AG08395 (cell line): ENCODE measurements around the gene KCNIP4.

Experiments used
- DNase-seq: peaks from one replicate; pipeline ENCODE4 v3.0.0; 2012; ENCODE audit warnings: mixed read lengths, low spot score

Gene KCNIP4

DNA sequence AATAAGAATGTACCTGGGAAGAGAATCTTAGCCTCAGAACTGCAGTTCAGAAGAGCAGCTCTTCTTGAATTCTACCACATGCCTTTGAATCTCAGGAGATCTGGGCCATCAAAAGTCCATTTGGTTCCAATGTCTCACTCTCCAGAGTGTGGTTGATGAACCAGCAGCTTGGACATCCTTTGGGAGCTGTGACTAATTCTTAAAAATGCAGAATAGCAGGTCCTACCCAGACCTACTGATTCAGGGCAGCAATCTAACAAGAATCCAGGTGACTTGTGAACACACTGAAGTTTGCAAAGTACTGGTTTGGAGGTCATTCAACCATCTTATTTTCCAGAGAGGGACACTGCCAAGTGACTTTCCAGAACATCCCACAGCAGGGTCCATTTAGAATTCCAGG lies 1003.6 kb downstream of the KCNIP4 start:
- DNase-seq = no peak

GRCh38 chr4:20944451-20944850 lies 1004.1 kb downstream of the KCNIP4 start:
- DNase-seq = no peak

DNA sequence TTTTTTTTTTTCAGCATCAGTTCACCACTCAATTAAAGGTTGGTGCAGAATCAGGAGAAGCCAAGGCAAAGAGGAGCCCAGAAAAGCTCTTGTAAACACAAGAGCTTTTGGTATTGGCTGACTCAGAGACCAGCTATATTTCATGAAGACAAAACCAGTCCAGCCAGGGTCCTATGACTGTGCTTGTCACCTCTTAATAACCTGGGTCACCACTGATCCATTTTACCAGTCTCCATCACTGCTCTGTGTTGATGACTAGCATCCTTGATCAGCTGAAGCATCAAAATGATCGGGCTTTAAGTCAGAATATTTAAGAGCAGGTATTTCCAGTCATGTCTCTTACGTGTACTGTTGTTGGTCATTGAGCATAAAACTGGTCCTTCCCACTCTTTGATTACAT lies 1010.4 kb downstream of the KCNIP4 start:
- DNase-seq = no peak

- DNase-seq = no peak
Measured at GRCh38 chr4:20926529-20926928, 1022.0 kb downstream of the KCNIP4 start.

GRCh38 chr4:20925176-20925575 lies 1023.4 kb downstream of the KCNIP4 start:
- DNase-seq = no peak

- DNase-seq = no peak
Measured at GRCh38 chr4:20922962-20923361, 1025.6 kb downstream of the KCNIP4 start.

GRCh38 chr4:20916106-20916505 lies 1032.5 kb downstream of the KCNIP4 start:
- no peak for DNase-seq

DNA sequence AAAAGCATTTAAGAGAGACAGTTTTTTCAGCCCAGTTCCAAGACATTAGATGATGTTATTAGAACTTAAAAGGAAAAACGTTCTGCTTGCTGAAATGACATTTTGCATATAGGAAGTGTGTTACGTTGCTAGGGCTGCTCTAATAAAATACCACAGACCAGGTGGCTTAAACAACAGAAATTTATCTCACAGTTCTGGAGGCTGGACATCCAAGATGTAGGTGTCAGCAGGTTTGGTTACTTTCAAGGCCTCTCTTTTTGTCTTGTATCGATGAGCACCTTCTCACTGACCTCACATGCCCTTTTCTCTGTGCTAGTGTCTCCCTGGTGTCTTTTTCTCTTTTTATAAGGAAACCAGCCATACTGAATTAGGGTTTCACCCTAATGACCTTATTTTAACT lies 1043.6 kb downstream of the KCNIP4 start:
- DNase-seq = no peak

- DNase-seq = no peak
Measured at GRCh38 chr4:20901851-20902250, 1046.7 kb downstream of the KCNIP4 start.

DNA sequence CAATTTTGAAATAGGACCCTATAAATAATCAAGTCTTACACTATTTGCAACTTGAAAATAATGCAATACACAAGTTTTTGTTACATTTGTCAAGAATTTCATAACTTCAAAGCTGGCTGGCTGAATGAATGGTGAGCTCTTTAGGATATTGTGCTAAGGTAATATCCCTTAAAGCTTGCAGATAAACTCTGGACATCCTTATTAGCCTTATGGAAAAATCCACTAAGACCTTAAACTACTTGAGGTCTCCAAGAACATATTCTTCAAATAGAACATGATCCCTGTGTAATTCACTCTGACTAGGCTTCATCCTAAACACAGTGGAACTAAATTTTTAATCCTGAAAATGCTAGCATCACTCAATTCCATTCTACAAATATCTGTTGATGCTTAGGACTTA lies 1049.0 kb downstream of the KCNIP4 start:
- DNase-seq = no peak

GRCh38 chr4:20895988-20896387 lies 1052.6 kb downstream of the KCNIP4 start:
- DNase-seq = no peak

GRCh38 chr4:20895208-20895607 lies 1053.4 kb downstream of the KCNIP4 start:
- no peak for DNase-seq

DNA sequence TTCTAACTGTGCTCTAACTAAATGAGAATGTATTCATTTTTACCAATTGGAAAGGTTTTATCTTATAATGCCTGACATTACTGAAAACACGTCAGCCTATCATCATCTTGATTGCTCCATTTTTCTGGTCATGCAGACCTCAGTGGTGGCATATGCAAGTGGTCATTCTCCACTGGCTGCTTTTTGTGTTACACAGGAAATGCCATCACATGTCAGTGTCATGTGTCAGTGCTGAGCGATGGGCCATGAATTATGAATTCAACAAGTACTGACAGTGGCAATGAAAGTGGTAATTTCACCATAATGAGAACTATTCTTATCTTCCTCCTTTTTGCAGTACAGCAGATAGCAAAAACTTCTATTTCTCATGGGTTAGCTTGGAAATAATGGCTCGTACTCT lies 1057.8 kb downstream of the KCNIP4 start:
- DNase-seq = no peak

DNA sequence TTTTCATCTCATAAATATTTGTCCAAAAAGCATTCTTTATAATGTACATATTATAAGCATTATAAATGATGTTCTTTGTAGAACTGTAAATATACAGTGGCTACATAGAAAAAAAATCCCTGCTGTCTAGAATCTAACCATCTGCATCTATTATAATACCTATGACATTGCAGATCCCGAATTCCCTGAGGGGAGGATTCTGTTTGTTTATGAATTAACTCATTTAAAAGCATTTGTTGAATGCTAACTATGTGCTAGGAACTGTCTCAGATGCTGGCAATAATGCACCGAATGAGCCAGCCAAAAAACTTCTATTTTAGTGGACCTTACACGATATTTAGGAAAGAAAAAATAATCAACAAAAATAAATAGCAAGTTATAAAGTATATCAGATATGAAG lies 1058.7 kb downstream of the KCNIP4 start:
- DNase-seq = no peak

DNA sequence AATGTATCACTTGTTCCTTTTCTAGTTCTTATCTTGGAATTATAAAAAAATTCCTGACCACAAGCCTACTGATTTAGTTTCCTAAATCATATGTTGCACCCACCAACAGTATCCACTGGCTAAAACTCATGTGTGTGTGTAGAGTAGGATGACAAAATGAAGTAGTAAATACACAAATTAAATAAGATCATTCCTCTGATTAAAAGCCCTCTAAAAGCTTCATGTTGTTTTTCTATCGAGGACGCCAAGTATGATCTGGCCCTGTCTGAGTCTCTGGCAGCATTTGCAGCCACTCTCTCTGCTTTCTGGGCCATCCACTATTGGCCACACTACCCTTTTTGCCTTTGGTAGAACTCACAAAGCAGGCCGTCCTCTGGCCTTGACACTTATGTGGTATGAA lies 1064.9 kb downstream of the KCNIP4 start:
- DNase-seq = no peak

- DNase-seq = no peak
Measured at GRCh38 chr4:20883231-20883630, 1065.3 kb downstream of the KCNIP4 start.

DNA sequence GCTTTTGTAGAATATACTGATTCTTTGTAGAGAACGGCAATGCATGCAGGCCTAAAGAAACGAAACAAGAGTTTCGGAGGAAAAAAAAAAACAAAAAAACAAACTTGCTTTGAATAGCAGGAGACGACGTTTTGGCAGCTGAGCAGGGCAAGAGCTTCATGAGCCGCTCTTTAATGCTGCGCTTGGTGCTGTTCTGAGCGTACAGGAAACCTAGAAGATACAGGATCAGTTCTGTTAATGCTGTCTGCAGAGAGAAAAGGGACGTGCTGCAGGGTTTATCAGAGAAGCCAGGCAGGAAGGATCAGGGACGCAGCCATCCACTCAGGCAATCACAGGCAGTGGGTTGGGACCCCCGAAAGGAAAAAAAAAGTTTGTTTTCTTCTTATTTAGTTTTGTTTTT lies 1066.1 kb downstream of the KCNIP4 start:
- no peak for DNase-seq

DNA sequence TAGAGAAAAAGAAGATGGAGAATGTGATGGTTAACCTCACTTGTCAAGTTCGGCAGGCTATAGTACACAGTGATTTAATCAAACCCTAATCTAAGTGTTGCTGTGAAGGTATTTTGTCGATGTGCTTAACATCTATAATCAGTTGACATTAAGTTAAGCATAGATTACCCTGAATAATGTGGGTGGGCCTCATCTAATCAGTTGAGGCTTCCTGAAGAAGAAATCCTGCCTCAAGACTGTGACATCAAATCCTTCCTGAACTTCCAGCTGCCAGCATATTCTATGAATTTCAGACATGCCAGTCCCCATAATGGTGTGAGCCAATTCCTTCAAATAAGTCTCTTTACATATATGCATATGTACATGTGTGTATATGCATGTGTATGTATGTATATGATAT lies 1066.9 kb downstream of the KCNIP4 start:
- no peak for DNase-seq

GRCh38 chr4:20878806-20879205 lies 1069.8 kb downstream of the KCNIP4 start:
- DNase-seq = no peak

DNA sequence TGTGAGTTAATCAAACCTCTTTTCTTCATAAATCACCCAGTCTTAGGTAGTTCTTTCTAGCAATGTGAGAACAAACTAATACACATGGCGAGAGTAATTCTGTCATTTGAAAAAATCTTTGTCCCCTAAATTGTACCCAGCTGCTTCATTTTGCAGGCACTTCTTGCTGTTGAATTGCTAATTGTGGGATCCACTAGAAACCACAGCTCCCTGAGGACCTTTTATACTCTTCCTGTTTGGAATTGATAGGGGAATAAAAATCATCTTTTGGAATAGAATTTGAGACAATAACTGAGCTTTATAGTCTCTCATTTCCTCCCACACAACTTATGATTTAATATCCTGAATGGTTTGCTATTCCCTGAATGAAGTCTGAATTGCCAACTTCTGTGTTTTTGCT lies 1078.1 kb downstream of the KCNIP4 start:
- DNase-seq = no peak

- DNase-seq = no peak
Measured at GRCh38 chr4:20868108-20868507, 1080.5 kb downstream of the KCNIP4 start.

GRCh38 chr4:20860878-20861277 lies 1087.7 kb downstream of the KCNIP4 start:
- DNase-seq = no peak

DNA sequence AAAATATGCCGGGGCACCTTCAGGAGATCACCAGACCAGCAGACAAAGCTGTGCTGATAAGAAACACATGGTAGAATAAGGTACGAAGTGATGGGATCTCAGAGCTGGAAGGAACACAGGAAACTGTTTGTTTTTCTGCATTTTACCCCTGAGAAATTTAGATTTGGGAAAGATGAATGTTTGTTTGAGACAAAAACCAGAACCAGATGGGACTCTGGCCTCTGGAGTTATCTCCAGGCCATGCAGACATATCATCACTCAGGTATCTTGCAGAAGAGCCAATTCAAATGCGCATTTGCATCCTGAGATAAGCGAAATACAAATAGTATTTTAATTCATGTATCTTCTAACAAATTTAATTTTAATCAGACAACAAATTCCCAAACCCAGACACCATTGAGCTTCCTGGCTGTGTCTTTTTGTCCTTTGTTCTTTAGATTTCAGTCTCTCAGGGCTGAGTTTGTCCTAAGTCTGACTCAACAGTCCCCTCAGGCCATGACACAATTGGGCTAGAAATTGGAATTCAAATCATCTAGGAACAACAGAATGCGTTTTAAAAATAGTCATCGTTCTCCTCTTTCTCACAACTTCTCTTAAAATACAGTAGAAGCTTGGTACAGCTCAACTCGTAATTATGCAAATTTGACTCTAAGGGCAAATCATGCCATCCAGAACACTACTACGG lies 1089.3 kb downstream of the KCNIP4 start:
- no peak for DNase-seq

DNA sequence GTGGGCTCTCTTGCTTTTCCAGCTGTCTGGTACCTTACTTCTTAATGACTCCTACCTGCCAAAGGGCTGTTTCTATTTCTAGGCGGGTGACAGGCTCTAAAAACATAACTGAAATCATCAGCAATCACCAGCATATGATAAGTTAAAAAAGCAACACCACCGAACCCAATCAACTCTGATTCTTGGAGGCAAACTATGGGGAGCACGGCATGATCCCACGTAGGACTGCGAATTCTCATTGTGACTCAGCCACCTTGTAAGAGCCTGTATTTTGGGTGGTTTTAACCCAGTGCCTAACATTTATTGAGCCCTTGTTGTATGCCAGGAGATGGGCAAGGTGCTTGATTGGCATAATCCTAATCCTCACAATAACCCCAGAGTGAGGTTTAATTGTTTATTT lies 1091.5 kb downstream of the KCNIP4 start:
- DNase-seq = no peak
